ENCODE results near the gene TMEM178A. TPM values are rescaled to one million over a fixed set of nuclear protein-coding genes. Genes with fewer than 3 reads are reported as not detected.

Gene TMEM178A
- polyA plus RNA-seq, 2 of the 4 experiments (the other 2 are of a cell fraction), result 0.13 to 0.87 TPM

- H3K9me3 ChIP-seq, result no peaks in the 10 kb centered on the region
- ChIA-PET POLR2A (no interaction called here), CTCF (interaction anchor here (1.6 kb wide), 1 partner anchor 10 kb away, joined by 5 read pairs; no protein-coding TSS in a partner anchor)
- no peak for ATAC-seq
- no peak overlapping the region for H3K4me3 ChIP-seq
- 40% methylated on average over 3 of the region's 3 CpGs for WGBS (ENCODE audit: missing lambda C conversion rate)
- no peak overlapping the region for H3K4me2 ChIP-seq
- TF ChIP-seq HOXA7 (CRISPR knock-in tag; IDR thresholded peaks at IDR 0.05), result no peak
- no peak for TF ChIP-seq CHD4 (IDR thresholded peaks at IDR 0.05; ENCODE audit: borderline replicate concordance)
- no peak for TF ChIP-seq FOSB (CRISPR knock-in tag; IDR thresholded peaks at IDR 0.05)
- TF ChIP-seq SREBF2 (IDR thresholded peaks at IDR 0.05), result no peak
- TF ChIP-seq RFX5 (IDR thresholded peaks at IDR 0.05), result no peak
- TF ChIP-seq CBX2 (IDR thresholded peaks at IDR 0.05; ENCODE audit: borderline replicate concordance, low read depth), result no peak
- TF ChIP-seq KDM5A (IDR thresholded peaks at IDR 0.05), result no peak
- no peak for TF ChIP-seq ZC3H11A (IDR thresholded peaks at IDR 0.05)
- no peak for TF ChIP-seq CBX8 (IDR thresholded peaks at IDR 0.05)
- TF ChIP-seq REST (IDR thresholded peaks at IDR 0.05), result no peak
- no peak for DNase-seq (ENCODE audit: low read depth in 1 of 2, low spot score in 1 of 2)
- FAIRE-seq, result no peak
- H3K27ac ChIP-seq, result no peak overlapping the region
- no peaks in the 10 kb centered on the region for H3K4me1 ChIP-seq
Measured at GRCh38 chr2:39636306-39636705, 29.4 kb upstream of the TMEM178A start.

GRCh38 chr2:39638581-39638980, 27.1 kb upstream of the TMEM178A start:
- WGBS (ENCODE audit: missing lambda C conversion rate), result 40% methylated on average over 3 of the region's 3 CpGs
- CTCF ChIA-PET, result no interaction called here
- peaks cover 13% of the 10 kb centered on the region for H3K4me1 ChIP-seq
- H3K9me3 ChIP-seq, result no peaks in the 10 kb centered on the region
- POLR2A ChIA-PET, result no interaction called here
- H3K4me3 ChIP-seq, result no peak overlapping the region
- ATAC-seq (no peak), DNase-seq (ENCODE audit: low read depth in 1 of 2, low spot score in 1 of 2) (no peak), FAIRE-seq (no peak)
- no peak overlapping the region for H3K4me2 ChIP-seq
- H3K27ac ChIP-seq, result no peak overlapping the region
- no peak for TF ChIP-seq BCL3 (IDR thresholded peaks at IDR 0.05)
- TF ChIP-seq MYC (IDR thresholded peaks at IDR 0.05; ENCODE audit: borderline replicate concordance, low read length), result no peak
- no peak for TF ChIP-seq EHMT2 (IDR thresholded peaks at IDR 0.05; ENCODE audit: low read depth)
- TF ChIP-seq MAX (IDR thresholded peaks at IDR 0.05), result no peak
- TF ChIP-seq MAFK (IDR thresholded peaks at IDR 0.05; ENCODE audit: partially characterized antibody), result no peak
- TF ChIP-seq KDM1A (IDR thresholded peaks at IDR 0.05; ENCODE audit: low read depth), result no peak
- TF ChIP-seq SMC3 (IDR thresholded peaks at IDR 0.05), result no peak
- TF ChIP-seq CBX8 (IDR thresholded peaks at IDR 0.05), result no peak
- no peak for TF ChIP-seq TP53 (CRISPR knock-in tag; IDR thresholded peaks at IDR 0.05)
- no peak for TF ChIP-seq HOXB5 (CRISPR knock-in tag; IDR thresholded peaks at IDR 0.05)

- TF ChIP-seq PBX3 (IDR thresholded peaks at IDR 0.05), result no peak
- TF ChIP-seq JUNB (IDR thresholded peaks at IDR 0.05), result no peak
- TF ChIP-seq MAZ (IDR thresholded peaks at IDR 0.05; ENCODE audit: borderline replicate concordance, low read depth, low read length), result no peak
- no peak for TF ChIP-seq HES2 (IDR thresholded peaks at IDR 0.05)
- no peak for TF ChIP-seq RCOR1 (IDR thresholded peaks at IDR 0.05; ENCODE audit: low read depth, low read length)
- no peak for TF ChIP-seq HOXA7 (CRISPR knock-in tag; IDR thresholded peaks at IDR 0.05)
- no peak for TF ChIP-seq SREBF2 (IDR thresholded peaks at IDR 0.05)
- no peak for TF ChIP-seq POLR2A (IDR thresholded peaks at IDR 0.05; ENCODE audit: low read length)
- TF ChIP-seq POLR2AphosphoS2 (conservative IDR thresholded peaks at IDR 0.05; ENCODE audit: low read length), result no peak
- no peak for TF ChIP-seq ZFP36 (IDR thresholded peaks at IDR 0.05; ENCODE audit: borderline replicate concordance, partially characterized antibody)
- no peak for TF ChIP-seq FOSB (CRISPR knock-in tag; IDR thresholded peaks at IDR 0.05)
- no peak for TF ChIP-seq ZSCAN20 (CRISPR knock-in tag; IDR thresholded peaks at IDR 0.05)
- no peak for TF ChIP-seq CBX2 (IDR thresholded peaks at IDR 0.05; ENCODE audit: borderline replicate concordance, low read depth)
- TF ChIP-seq USF2 (IDR thresholded peaks at IDR 0.05), result no peak
- no peak for TF ChIP-seq MYC (IDR thresholded peaks at IDR 0.05; ENCODE audit: borderline replicate concordance, low read length)
- no peak for TF ChIP-seq ZNF302 (CRISPR knock-in tag; IDR thresholded peaks at IDR 0.05)
- TF ChIP-seq GATA3 (IDR thresholded peaks at IDR 0.05; ENCODE audit: borderline replicate concordance), result no peak
- no peak for TF ChIP-seq KDM5A (IDR thresholded peaks at IDR 0.05)
- Histone ChIP-seq H3K9me3 (no peaks in the 10 kb centered on the region), H3K27ac (no peak overlapping the region), H3K4me3 (no peak overlapping the region), H3K4me2 (no peak overlapping the region), H3K4me1 (peaks cover 13% of the 10 kb centered on the region)
- WGBS (ENCODE audit: missing lambda C conversion rate), result 67% methylated on average over 2 of the region's 2 CpGs
- ChIA-PET CTCF (no interaction called here), POLR2A (no interaction called here)
- no peak for FAIRE-seq
- no peak for ATAC-seq
- DNase-seq (ENCODE audit: low read depth in 1 of 2, low spot score in 1 of 2), result no peak
Measured at GRCh38 chr2:39640107-39640506, 25.6 kb upstream of the TMEM178A start.
